ENCODE data around the gene TMEM51.

DNA sequence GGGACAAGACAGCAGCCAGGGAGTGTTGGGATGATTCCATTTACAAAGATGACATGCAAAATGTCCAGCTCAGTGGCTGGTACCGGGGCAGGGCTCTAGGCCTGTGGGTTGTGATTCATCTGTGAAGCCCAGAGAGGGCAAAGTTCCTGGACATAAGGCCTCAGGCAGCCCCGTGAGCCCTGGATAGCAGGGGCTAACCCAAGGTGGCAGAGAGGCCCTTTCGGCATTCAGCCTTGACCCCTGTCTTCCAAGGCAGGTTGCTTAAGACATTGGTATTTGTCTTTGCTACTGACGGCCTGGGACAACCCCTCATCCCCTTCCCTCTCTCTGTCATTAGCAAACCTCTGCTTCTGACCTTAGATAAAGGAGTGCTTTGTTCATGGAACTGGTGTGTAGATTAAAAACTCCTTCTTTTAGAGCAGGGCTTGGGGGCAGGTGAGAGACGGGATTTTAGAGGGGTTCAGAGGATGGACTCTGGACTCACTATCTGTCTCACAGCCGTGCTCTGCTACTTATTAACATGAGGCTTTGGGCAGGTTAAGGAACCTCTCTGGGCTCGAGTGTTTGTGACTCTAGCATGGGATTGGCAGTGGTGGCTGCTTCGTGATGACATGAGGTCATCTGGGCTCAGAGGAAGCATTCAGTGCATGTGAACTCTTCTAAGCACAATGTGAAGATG is 36.3 kb downstream of the TMEM51 start:
- no peak for TF ChIP-seq POLR2AphosphoS5 (IDR thresholded peaks at IDR 0.05)
- TF ChIP-seq, protein P1, sequence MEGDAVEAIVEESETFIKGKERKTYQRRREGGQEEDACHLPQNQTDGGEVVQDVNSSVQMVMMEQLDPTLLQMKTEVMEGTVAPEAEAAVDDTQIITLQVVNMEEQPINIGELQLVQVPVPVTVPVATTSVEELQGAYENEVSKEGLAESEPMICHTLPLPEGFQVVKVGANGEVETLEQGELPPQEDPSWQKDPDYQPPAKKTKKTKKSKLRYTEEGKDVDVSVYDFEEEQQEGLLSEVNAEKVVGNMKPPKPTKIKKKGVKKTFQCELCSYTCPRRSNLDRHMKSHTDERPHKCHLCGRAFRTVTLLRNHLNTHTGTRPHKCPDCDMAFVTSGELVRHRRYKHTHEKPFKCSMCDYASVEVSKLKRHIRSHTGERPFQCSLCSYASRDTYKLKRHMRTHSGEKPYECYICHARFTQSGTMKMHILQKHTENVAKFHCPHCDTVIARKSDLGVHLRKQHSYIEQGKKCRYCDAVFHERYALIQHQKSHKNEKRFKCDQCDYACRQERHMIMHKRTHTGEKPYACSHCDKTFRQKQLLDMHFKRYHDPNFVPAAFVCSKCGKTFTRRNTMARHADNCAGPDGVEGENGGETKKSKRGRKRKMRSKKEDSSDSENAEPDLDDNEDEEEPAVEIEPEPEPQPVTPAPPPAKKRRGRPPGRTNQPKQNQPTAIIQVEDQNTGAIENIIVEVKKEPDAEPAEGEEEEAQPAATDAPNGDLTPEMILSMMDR (IDR thresholded peaks at IDR 0.05 in 8 of 11, conservative IDR thresholded peaks at IDR 0.05 in 3 of 11) = no peak
- no peak for TF ChIP-seq POLR2A (IDR thresholded peaks at IDR 0.05)

Data from spleen (tissue), 7 donors.